NCI-H2227 (cell line): ENCODE data around the gene TRAPPC12.

Source experiments
- DNase-seq: peaks from one replicate; lab custom pipeline; 2025; ENCODE audit not compliant: unreplicated experiment; lab: John Stamatoyannopoulos, UW

TRAPPC12 gene

GRCh38 chr2:3405876-3406275 is 26.4 kb downstream of the TRAPPC12 start:
- DNase-seq: no peak

DNA sequence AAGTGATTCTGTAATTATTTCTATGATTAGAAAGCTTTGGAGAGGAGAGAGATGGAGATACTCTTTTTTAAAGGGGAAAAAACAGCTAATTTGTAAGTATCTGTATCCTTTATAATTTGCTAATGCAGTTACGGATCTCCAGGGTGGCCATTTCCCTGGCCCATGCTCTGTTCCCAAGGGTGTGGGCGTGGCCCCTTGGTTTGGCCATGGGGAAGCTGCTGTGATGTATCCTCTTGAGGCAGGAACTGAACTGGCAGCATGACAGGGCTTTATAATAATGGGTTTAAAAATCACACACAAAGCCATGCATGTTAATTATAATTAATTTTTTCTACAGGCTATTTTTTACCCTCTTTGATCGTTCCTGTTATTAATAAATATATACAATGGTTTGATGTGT is 27.0 kb downstream of the TRAPPC12 start:
- DNase-seq: no peak

DNA sequence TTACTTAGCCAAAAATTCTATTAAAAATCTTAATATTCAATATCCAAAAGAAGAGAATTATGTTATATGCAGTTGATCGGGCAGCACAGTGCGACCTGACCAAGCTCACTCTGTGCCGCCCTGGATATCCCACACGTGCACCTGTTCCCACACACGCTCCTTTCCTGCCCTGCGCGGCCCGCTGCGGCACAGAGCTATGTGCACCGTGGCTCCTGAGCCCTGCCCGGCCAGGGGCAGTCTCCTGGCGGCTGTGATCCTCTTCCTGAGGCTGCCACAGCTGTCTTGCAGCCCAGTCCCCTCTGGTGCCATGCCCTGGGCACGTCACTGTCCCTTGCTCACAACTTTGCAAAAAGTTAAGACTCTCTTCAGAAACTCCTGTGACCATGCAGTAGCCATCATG is 29.3 kb downstream of the TRAPPC12 start:
- DNase-seq: no peak

DNA sequence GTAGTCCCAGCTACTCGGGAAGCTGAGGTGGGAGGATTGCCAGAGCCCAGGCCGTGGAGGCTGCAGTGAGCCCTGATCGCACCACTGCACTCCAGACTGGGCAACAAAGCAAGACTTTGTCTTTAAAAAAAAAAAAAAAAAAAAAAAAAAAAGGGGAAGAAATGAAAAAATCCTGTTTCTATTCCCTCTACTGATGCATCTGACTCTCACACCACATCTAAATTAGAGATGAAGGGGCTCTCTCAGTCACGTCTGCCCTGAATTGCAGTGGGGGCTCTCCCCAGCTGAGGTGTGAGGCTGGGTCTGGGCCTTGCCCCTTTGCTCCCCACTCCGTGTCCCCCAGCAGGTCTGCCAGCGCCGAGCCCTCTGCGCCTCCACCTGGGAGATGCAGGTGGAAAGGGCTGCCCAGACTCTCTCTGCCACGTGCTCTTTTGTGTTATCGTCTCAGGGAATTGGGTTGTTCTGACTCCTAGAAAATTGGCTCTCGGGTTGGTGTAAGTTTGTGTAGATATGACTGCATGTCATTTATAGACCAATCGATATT is 30.2 kb downstream of the TRAPPC12 start:
- DNase-seq: no peak

GRCh38 chr2:3411103-3411502 is 31.6 kb downstream of the TRAPPC12 start:
- no peak for DNase-seq

DNA sequence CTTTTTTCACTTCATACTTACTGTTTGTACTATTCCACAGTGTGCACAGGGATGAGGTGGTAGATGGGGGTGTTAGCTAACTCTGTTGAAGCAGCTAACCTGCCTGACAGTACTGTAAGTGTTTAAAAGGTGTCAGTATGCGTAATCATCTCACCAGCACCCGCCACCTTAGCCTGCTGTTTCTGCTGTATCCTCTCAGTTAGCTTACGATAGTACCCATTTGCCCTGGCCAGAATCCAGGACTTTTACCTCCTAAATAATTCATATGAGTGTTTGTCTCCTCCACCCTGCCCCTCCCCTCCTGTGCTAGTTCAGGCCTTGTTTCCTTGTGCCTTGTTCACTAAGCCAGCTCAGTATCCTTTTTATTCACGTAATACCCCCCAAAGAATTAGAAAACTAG is 34.2 kb downstream of the TRAPPC12 start:
- DNase-seq: no peak

DNA sequence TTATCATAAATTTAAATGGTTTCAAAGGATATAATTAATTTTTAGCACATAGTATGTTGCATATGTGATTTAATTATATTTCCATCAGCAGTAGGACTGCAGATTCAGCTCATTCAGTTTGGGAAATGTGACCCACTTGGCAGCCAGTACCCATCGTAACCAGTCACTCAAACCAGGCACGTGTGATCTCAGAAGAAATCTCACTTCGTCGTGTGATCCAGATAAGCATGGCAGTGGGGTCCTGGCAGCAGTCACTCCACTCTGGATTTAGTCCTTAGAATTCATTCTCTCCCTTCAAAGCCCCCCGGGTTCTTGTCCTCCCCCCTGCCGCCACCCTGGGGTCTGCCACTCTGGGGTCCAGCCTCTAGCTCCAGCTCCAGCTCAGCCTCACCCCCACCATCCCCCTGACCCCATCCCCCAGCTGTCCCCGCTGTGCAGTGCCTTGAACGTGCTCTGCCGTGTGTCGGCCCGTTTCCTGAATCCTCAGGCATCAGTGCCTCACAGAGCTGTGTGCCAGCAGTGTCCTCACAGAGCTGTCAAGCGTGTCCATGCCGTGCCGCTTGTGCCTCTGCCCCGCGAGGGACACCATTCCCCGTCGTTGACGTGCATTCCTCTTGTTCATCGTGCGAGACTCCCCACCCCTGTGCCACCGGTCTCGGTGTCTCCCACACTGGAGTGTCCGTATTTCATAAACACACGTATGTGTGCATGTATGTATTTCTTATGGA is 34.8 kb downstream of the TRAPPC12 start:
- no peak for DNase-seq

- no peak for DNase-seq
Measured at GRCh38 chr2:3418766-3419404, 39.4 kb downstream of the TRAPPC12 start.

- DNase-seq: no peak
Measured at GRCh38 chr2:3420076-3420768, 40.7 kb downstream of the TRAPPC12 start.

DNA sequence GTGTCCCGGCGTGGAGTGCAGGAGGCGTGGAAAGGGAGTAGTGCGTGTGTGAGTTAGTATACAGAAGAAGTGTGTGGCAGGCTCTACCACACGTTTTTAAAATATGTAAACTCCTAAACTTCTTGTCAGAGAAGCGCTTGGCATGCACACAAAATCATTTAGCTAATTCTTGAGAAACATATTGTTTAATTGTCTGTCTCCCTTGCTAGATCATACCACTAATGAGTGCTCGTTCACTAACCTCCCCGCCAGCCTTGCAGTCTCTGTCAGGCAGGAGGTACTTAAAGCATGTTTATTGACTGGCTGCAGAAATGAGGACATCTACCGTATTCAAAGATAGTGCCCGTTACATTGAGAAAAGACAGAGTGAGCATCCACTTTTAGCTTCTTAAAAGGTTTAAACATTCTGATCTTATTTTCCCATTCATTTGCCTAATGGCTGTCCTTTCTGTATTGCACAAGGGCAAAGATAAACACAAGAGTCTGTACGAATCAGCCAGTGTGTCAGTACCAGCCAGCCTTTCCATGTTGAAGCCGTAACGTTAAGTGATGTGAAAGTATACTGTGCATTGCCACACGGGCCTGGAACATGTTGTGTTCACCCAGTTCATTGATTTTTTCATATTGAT is 41.4 kb downstream of the TRAPPC12 start:
- no peak for DNase-seq

DNA sequence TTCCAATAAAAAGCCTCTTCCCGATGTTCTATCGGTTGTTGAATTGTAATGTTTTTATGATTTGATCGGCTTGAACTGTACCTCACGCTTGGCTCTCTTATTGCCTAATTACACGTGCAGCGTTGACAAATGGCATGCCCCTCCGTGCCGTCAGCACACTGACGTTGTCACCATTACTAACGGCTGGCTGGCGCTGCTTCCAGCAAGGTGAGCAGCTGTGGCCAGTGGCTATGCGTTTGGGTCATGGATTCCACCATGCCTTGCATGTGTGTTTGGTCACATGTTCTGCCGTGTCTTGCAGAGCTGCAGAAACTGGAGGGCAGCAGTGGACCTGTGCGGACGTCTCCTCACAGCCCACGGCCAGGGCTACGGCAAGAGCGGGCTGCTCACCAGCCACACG is 42.1 kb downstream of the TRAPPC12 start:
- DNase-seq: no peak

- no peak for DNase-seq
Measured at GRCh38 chr2:3422161-3422779, 42.8 kb downstream of the TRAPPC12 start.

DNA sequence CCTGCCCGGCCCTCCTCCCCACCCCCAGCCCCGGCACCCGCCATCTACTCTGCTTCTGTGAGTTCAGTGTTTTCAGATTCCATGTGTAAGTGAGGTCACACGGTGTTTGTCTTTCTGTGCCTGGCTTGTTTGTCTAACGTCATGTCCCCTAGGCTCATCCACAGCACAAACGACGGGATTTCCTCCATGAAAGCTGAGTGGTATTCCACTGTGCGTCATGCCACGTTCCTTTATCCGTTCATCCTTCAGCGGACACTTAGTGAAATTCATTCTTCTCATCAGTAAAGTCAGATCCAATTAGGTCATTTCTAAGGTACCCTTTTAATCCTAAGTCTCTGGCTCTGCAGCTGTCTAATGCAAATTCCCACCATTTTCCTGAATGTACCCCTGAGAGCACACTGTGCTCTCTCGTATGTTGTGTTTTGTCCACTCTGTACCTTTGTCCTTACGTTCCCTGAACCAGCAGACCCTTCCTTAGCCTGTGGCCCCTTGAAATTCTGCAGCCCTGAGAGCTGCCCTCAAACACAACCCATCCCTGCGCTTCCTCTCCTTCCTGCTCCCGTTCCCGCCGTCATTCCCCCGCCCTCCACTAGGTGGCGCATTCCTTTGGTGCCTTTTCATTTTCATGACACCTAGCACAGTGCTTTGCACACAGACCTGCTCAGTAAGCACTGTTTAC is 44.1 kb downstream of the TRAPPC12 start:
- DNase-seq: peak; percentile 29

GRCh38 chr2:3424171-3424795 is 44.8 kb downstream of the TRAPPC12 start:
- DNase-seq: no peak

DNA sequence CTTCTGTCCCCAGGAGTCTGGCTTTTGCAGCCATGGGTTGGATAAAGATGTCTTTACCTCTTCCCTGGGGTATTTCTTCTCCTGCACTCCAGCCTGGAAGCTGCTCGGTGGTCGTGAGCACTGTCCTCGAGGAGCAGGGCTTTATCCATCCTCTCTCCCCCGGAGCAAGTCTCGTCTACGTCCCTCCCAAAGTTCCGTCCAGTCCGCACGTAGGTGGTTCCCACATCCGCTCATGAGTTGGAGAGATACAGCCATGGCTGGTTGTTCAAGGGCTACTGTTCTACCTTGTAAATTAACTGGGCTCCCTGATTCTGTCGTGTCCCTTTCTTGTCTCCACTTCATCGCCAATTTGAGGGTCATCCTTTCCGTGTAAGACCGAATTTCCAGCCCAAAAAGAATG is 47.1 kb downstream of the TRAPPC12 start:
- DNase-seq: no peak

GRCh38 chr2:3427272-3427671 is 47.8 kb downstream of the TRAPPC12 start:
- no peak for DNase-seq

DNA sequence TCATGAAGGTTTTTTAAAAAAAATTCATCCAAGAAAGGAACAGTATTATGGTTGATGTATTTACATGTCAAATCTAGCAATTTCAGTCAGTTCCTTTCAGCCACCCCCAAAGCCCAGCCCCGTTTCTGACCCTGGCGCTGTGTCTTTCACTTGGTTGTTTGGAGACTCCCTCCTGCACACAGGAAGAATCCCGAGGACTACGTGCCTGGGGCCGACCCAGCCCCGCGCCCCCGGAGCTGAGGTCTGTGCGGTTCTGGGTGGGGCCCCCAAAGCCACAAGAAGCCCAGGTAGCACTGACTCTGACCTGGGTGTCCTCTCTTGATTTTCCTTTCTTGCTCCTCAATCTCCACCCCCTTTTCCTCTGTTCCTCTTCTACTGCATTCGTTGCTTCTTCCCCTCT is 49.1 kb downstream of the TRAPPC12 start:
- no peak for DNase-seq

GRCh38 chr2:3429066-3429610 is 49.6 kb downstream of the TRAPPC12 start:
- no peak for DNase-seq

- DNase-seq: no peak
Measured at GRCh38 chr2:3430172-3430571, 50.7 kb downstream of the TRAPPC12 start.
